HG02973 (cell line): Measurements from ENCODE around the gene OR6S1.
"Not testable (repeated sequence)": the region's sequence is repeated elsewhere in the genome, so short reads cannot be mapped to it uniquely, and the experiment has no call there.

Source experiments
- ATAC-seq: cut with Tn5 transposase; IDR thresholded peaks from one replicate; pipeline ENCODE4 v1.9.1; 2021; ENCODE audit warnings: moderate library complexity; ENCODE audit not compliant: unreplicated experiment

The OR6S1 gene

GRCh38 chr14:20611277-20611676 is 30.2 kb downstream of the OR6S1 start:
- ATAC-seq: no peak

- no peak for ATAC-seq
Observed at GRCh38 chr14:20610002-20610765, 31.3 kb downstream of the OR6S1 start.

- peak; percentile 25 for ATAC-seq
Observed at GRCh38 chr14:20609215-20610001, 32.1 kb downstream of the OR6S1 start.

- no peak for ATAC-seq
Observed at GRCh38 chr14:20608383-20609110, 32.9 kb downstream of the OR6S1 start.

GRCh38 chr14:20607617-20608016 is 33.9 kb downstream of the OR6S1 start:
- ATAC-seq: no peak

- no peak for ATAC-seq
Observed at GRCh38 chr14:20606902-20607242, 34.6 kb downstream of the OR6S1 start.

- no peak for ATAC-seq
Observed at GRCh38 chr14:20606190-20606901, 35.1 kb downstream of the OR6S1 start.

- no peak for ATAC-seq
Observed at GRCh38 chr14:20603813-20604690, 37.4 kb downstream of the OR6S1 start.

- ATAC-seq: no peak
Observed at GRCh38 chr14:20602583-20602982, 38.9 kb downstream of the OR6S1 start.

- no peak for ATAC-seq
Observed at GRCh38 chr14:20601522-20601921, 40.0 kb downstream of the OR6S1 start.

- ATAC-seq: no peak
Observed at GRCh38 chr14:20597108-20597507, 44.4 kb downstream of the OR6S1 start.

GRCh38 chr14:20595726-20596125 is 45.8 kb downstream of the OR6S1 start:
- ATAC-seq: not testable (repeated sequence)

GRCh38 chr14:20592574-20592973 is 48.9 kb downstream of the OR6S1 start:
- no peak for ATAC-seq

- ATAC-seq: no peak
Observed at GRCh38 chr14:20591235-20591634, 50.3 kb downstream of the OR6S1 start, which contains the start of gene RNASE12. Gene RNASE12 (minus strand): TSS chr14:20591376. CDS start chr14:20590723, 653 bp downstream.
